Measurements from ENCODE around the gene CTRB1. TPM values are rescaled to one million over a fixed set of nuclear protein-coding genes. Genes with fewer than 3 reads are reported as not detected.
"Not testable (repeated sequence)": the region's sequence is repeated elsewhere in the genome, so short reads cannot be mapped to it uniquely, and the experiment has no call there.

The CTRB1 gene
- total RNA-seq, 3 donors from 2014 or later, result 0.67 to 0.76 TPM; not detected in 1

- Histone ChIP-seq H3K9me3 (no peaks in the 10 kb centered on the region), H3K36me3 (ENCODE audit: low read depth) (no peaks in the 10 kb centered on the region), H3K4me3 (no peak within 1 kb of the TSS), H3K4me1 (ENCODE audit: low read depth) (no peaks in the 10 kb centered on the region)
- TF ChIP-seq CTCF (IDR thresholded peaks at IDR 0.05), result no peak
- DNase-seq (peak in 1 of 3 donors; percentile 29), ATAC-seq (peak; percentile 5)
- intact Hi-C loops (cut with DNase I, micrococcal nuclease), result loop anchor here (2.0 kb wide), 1 partner anchor 18 kb away; no protein-coding TSS in a partner anchor
These were observed 11.9 kb upstream of the CTRB1 start, which contains the start of gene CTRB2 for GRCh38 chr16:75206749-75207451. Gene CTRB2, minus strand, starts transcription at chr16:75207161. Its CDS starts 20 bp downstream, at chr16:75207141.

GRCh38 chr16:75207831-75208230 lies 11.0 kb upstream of the CTRB1 start:
- intact Hi-C loops (cut with DNase I, micrococcal nuclease), result loop anchor here (2.0 kb wide), 1 partner anchor 17 kb away; no protein-coding TSS in a partner anchor
- Histone ChIP-seq H3K36me3 (ENCODE audit: low read depth) (no peaks in the 10 kb centered on the region), H3K9me3 (no peaks in the 10 kb centered on the region), H3K4me3 (no peak overlapping the region), H3K4me1 (ENCODE audit: low read depth) (no peaks in the 10 kb centered on the region)
- peak in 1 of 3 donors; percentile 26 for DNase-seq
- TF ChIP-seq CTCF (IDR thresholded peaks at IDR 0.05), result no peak
- no peak for ATAC-seq

- H3K36me3 ChIP-seq (ENCODE audit: low read depth), result no peaks in the 10 kb centered on the region
- DNase-seq, result peak in 1 of 3 donors; percentile 17
- H3K4me3 ChIP-seq, result no peak overlapping the region
- intact Hi-C loops (cut with DNase I, micrococcal nuclease), result no loop called here
- no peaks in the 10 kb centered on the region for H3K4me1 ChIP-seq (ENCODE audit: low read depth)
- no peaks in the 10 kb centered on the region for H3K9me3 ChIP-seq
- no peak for ATAC-seq
- TF ChIP-seq CTCF (IDR thresholded peaks at IDR 0.05), result no peak
These were observed 10.5 kb upstream of the CTRB1 start for GRCh38 chr16:75208242-75208825.

GRCh38 chr16:75208861-75209505 lies 9.8 kb upstream of the CTRB1 start:
- Histone ChIP-seq H3K4me1 (ENCODE audit: low read depth) (no peaks in the 10 kb centered on the region), H3K36me3 (ENCODE audit: low read depth) (no peaks in the 10 kb centered on the region), H3K4me3 (no peak overlapping the region), H3K9me3 (no peaks in the 10 kb centered on the region)
- TF ChIP-seq CTCF (IDR thresholded peaks at IDR 0.05), result no peak
- DNase-seq (no peak), ATAC-seq (no peak)
- intact Hi-C loops (cut with DNase I, micrococcal nuclease), result no loop called here

GRCh38 chr16:75209514-75209913 lies 9.3 kb upstream of the CTRB1 start:
- ATAC-seq; DNase-seq; H3K36me3 ChIP-seq (ENCODE audit: low read depth); H3K4me1 ChIP-seq (ENCODE audit: low read depth); intact Hi-C loops (cut with DNase I, micrococcal nuclease); H3K4me3 ChIP-seq; H3K9me3 ChIP-seq: not testable (repeated sequence)

GRCh38 chr16:75209944-75210343 lies 8.8 kb upstream of the CTRB1 start:
- ATAC-seq (no peak), DNase-seq (no peak)
- Histone ChIP-seq H3K36me3 (ENCODE audit: low read depth) (no peaks in the 10 kb centered on the region), H3K4me3 (no peak overlapping the region), H3K4me1 (ENCODE audit: low read depth) (no peaks in the 10 kb centered on the region), H3K9me3 (no peaks in the 10 kb centered on the region)
- intact Hi-C loops (cut with DNase I, micrococcal nuclease), result no loop called here
- TF ChIP-seq CTCF (IDR thresholded peaks at IDR 0.05), result no peak

- intact Hi-C loops (cut with DNase I, micrococcal nuclease); DNase-seq; H3K4me3 ChIP-seq; H3K9me3 ChIP-seq; H3K4me1 ChIP-seq (ENCODE audit: low read depth); H3K36me3 ChIP-seq (ENCODE audit: low read depth); ATAC-seq: not testable (repeated sequence)
These were observed 7.5 kb upstream of the CTRB1 start for GRCh38 chr16:75211286-75211685.

Data from mucosa of descending colon (tissue), 3 donors.